B cell (primary cell): ENCODE results near the gene ARHGAP31. TPM values are rescaled to one million over a fixed set of nuclear protein-coding genes. Genes with fewer than 3 reads are reported as not detected.

Experiments used
- ATAC-seq: fragments of 200-7000 bp; cut with Tn5 transposase; one replicate; pipeline ENCODE4 v1.10.0; 2021; ENCODE audit warnings: low read depth, mild to moderate bottlenecking, moderate number of reproducible peaks, moderate library complexity
- CTCF ChIA-PET: fragments of 350-600 bp; sonication (Branson Sonifier 250); formaldehyde crosslinking; loops from one replicate; lab custom pipeline; 2021; ENCODE audit warnings: antibody characterized with exemption, inconsistent platforms; lab: Charles Lee
- POLR2A ChIA-PET: fragments of 350-600 bp; sonication (Branson Sonifier 250); formaldehyde crosslinking; loops from one replicate; lab custom pipeline; 2021; ENCODE audit warnings: antibody characterized with exemption; lab: Charles Lee
- DNase-seq: peaks from one replicate; pipeline ENCODE4 v3.0.0; 2013
- H2AFZ ChIP-seq: 2 replicates; pipeline ENCODE4 v1.6.1; 2012; ENCODE audit warnings: mild to moderate bottlenecking, low read depth, low read length; ENCODE audit not compliant: insufficient read depth, poor library complexity, severe bottlenecking
- H3K27ac ChIP-seq, 2 donors: 1 replicate in 1 of 2; 2 replicates in 1 of 2; pipeline ENCODE4 v1.5.1; 2012 to 2013; ENCODE audit warnings: low read length in 2 of 2, mild to moderate bottlenecking in 2 of 2, moderate library complexity in 1 of 2
- H3K27me3 ChIP-seq, 4 experiments: fragments of 200-600 bp in 1 of 4; sonication (generic) in 1 of 4; replicated peaks in 1 of 4; 1 replicate in 2 of 4; 2 replicates in 2 of 4; pipeline versions ENCODE4 v1.6.1 to v1.7.0; 2013 to 2016; ENCODE audit warnings: low read length in 3 of 4, mild to moderate bottlenecking in 2 of 4, mixed read lengths in 1 of 4, moderate library complexity in 1 of 4; ENCODE audit not compliant: insufficient read depth in 4 of 4, control insufficient read depth in 3 of 4; ENCODE audit errors: control extremely low read depth in 1 of 4
- H3K36me3 ChIP-seq, 2 experiments: replicated peaks in 1 of 2; 1 replicate in 1 of 2; 2 replicates in 1 of 2; pipeline versions ENCODE4 v1.6.1 to v1.7.1; 2013; ENCODE audit warnings: low read length in 1 of 2; ENCODE audit not compliant: insufficient read depth in 2 of 2, control insufficient read depth in 1 of 2; ENCODE audit errors: control extremely low read depth in 1 of 2, extremely low read depth in 1 of 2
- H3K4me1 ChIP-seq, 2 donors: fragments of 200-600 bp in 1 of 2; sonication (generic) in 1 of 2; 1 replicate in 1 of 2; 2 replicates in 1 of 2; pipeline versions ENCODE4 v1.5.1 to v1.6.1; 2013 to 2017; ENCODE audit warnings: low read length in 2 of 2; ENCODE audit not compliant: control insufficient read depth in 2 of 2, insufficient read depth in 2 of 2
- H3K4me2 ChIP-seq: replicated peaks from 2 replicates; pipeline ENCODE3; 2012; ENCODE audit warnings: mild to moderate bottlenecking, low read depth, low read length; ENCODE audit not compliant: poor library complexity, severe bottlenecking
- H3K4me3 ChIP-seq, 5 experiments: fragments of 200-600 bp in 1 of 5; sonication (generic) in 1 of 5; 1 replicate in 3 of 5; 2 replicates in 2 of 5; pipeline versions ENCODE4 v1.5.1 to v1.7.0; 2011 to 2016; ENCODE audit warnings: low read length in 4 of 5, mild to moderate bottlenecking in 4 of 5, low read depth in 2 of 5, control low read depth in 1 of 5, moderate library complexity in 1 of 5; ENCODE audit not compliant: insufficient read depth in 1 of 5; ENCODE audit errors: control extremely low read depth in 1 of 5, extremely low read depth in 1 of 5
- H3K79me2 ChIP-seq: fragments of 200-600 bp; sonication (generic); one replicate; pipeline ENCODE4 v1.6.0; 2016; ENCODE audit warnings: low read length; ENCODE audit not compliant: control insufficient read depth, insufficient read depth
- H3K9ac ChIP-seq: fragments of 200-600 bp; sonication (generic); 2 replicates; pipeline ENCODE4 v1.6.1; 2017; ENCODE audit warnings: mild to moderate bottlenecking, low read length, moderate library complexity
- H3K9me3 ChIP-seq, 3 donors: one replicate each; pipeline versions ENCODE4 v1.6.1 to v1.7.1; 2013; ENCODE audit warnings: low read length in 2 of 3; ENCODE audit not compliant: control insufficient read depth in 2 of 3, insufficient read depth in 1 of 3; ENCODE audit errors: control extremely low read depth in 1 of 3
- H4K20me1 ChIP-seq: 2 replicates; pipeline ENCODE4 v1.6.0; 2012; ENCODE audit warnings: mild to moderate bottlenecking, low read length; ENCODE audit not compliant: insufficient read depth, control insufficient read depth, poor library complexity, severe bottlenecking
- H3K27ac Mint-ChIP-seq: one replicate; pipeline ENCODE4 v1.8.0; 2021; ENCODE audit warnings: mixed read lengths
- H3K27me3 Mint-ChIP-seq: one replicate; pipeline ENCODE4 v1.8.0; 2021; ENCODE audit warnings: mixed read lengths
- H3K4me1 Mint-ChIP-seq: one replicate; pipeline ENCODE4 v1.8.0; 2021; ENCODE audit warnings: mixed read lengths
- H3K4me3 Mint-ChIP-seq: one replicate; pipeline ENCODE4 v1.8.0; 2021; ENCODE audit warnings: mixed read lengths
- H3K9me3 Mint-ChIP-seq: one replicate; pipeline ENCODE4 v1.8.0; 2022; ENCODE audit warnings: mixed read lengths; ENCODE audit not compliant: insufficient read depth
- CTCF ChIP-seq: fragments of 200-600 bp; IDR thresholded peaks from one replicate; pipeline ENCODE4 v1.8.0; 2022; ENCODE audit warnings: antibody characterized with exemption, mild to moderate bottlenecking
- EZH2 ChIP-seq: IDR thresholded peaks from 2 replicates; pipeline ENCODE4 v1.6.1; 2012; ENCODE audit warnings: borderline replicate concordance, low read depth, mild to moderate bottlenecking, moderate library complexity, low read length; ENCODE audit not compliant: insufficient read depth, poor library complexity, severe bottlenecking
- WGBS: methylation state at CpG from one replicate; pipeline ENCODE4 v1.1.5; 2013; ENCODE audit warnings: missing lambda C conversion rate; ENCODE audit not compliant: insufficient coverage; 5-methylcytosine and 5-hydroxymethylcytosine counted together
- intact Hi-C: fragments of 100-400 bp; cut with micrococcal nuclease; formaldehyde crosslinking; loops from one replicate; pipeline ENCODE4 v1.10.0; 2022
- polyA plus RNA-seq: library from polyadenylated mRNA; depleted of rRNA; stranded (reverse); fragments of >200 nt; gene quantifications from 2 replicates; pipeline ENCODE4 v1.2.3, GENCODE V29; 2012
- total RNA-seq, 2 donors: library from RNA; stranded (reverse); fragments of 120-200 nt in 1 of 2; gene quantifications; 1 replicate in 1 of 2; 2 replicates in 1 of 2; pipeline versions ENCODE4 v1.2.3 to v1.2.4, GENCODE V29; 2013 to 2022

The ARHGAP31 gene
- total and polyA plus RNA-seq, 2 donors (not counting 1 experiment from before 2014, with no cell fraction given), result 3.5 to 7.8 TPM

GRCh38 chr3:119418641-119419040 is 124.5 kb downstream of the ARHGAP31 start:
- Histone ChIP-seq H3K4me3 (no peak overlapping the region), H3K4me1 (no peaks in the 10 kb centered on the region), H3K36me3 (peaks cover 0 to 18% of the 10 kb centered on the region in 2 experiments), H2AFZ (no peak overlapping the region), H3K27ac (no peak overlapping the region), H3K9ac (no peak overlapping the region), H3K27me3 (no peaks in the 10 kb centered on the region), H3K4me2 (no peak overlapping the region), H3K79me2 (no peaks in the 10 kb centered on the region), H4K20me1 (no peaks in the 10 kb centered on the region), H3K9me3 (no peaks in the 10 kb centered on the region)
- no peaks in the 10 kb centered on the region for H3K27me3 Mint-ChIP-seq
- ATAC-seq, result no peak
- H3K4me1 Mint-ChIP-seq, result no peaks in the 10 kb centered on the region
- POLR2A ChIA-PET, result no interaction called here
- H3K9me3 Mint-ChIP-seq, result no peaks in the 10 kb centered on the region
- intact Hi-C loops, result no loop called here
- CTCF ChIA-PET, result no interaction called here
- no peak overlapping the region for H3K27ac Mint-ChIP-seq
- no peak overlapping the region for H3K4me3 Mint-ChIP-seq
- DNase-seq, result no peak
- no peak for TF ChIP-seq CTCF

GRCh38 chr3:119420196-119420595 is 126.0 kb downstream of the ARHGAP31 start:
- Histone ChIP-seq H3K79me2 (no peaks in the 10 kb centered on the region), H3K9me3 (peaks cover 0 to 4% (median 2%) of the 10 kb centered on the region in 3 donors), H3K4me3 (no peak overlapping the region), H4K20me1 (no peaks in the 10 kb centered on the region), H3K27me3 (no peaks in the 10 kb centered on the region), H3K4me1 (no peaks in the 10 kb centered on the region), H2AFZ (no peak overlapping the region), H3K36me3 (peaks cover 0 to 4% of the 10 kb centered on the region in 2 experiments), H3K9ac (no peak overlapping the region), H3K27ac (no peak overlapping the region), H3K4me2 (no peak overlapping the region)
- DNase-seq, result no peak
- no peak overlapping the region for H3K4me3 Mint-ChIP-seq
- intact Hi-C loops, result no loop called here
- ChIA-PET CTCF (no interaction called here), POLR2A (no interaction called here)
- TF ChIP-seq EZH2 (no peak), CTCF (no peak)
- no peak overlapping the region for H3K27ac Mint-ChIP-seq
- peaks cover 2% of the 10 kb centered on the region for H3K9me3 Mint-ChIP-seq
- no peaks in the 10 kb centered on the region for H3K27me3 Mint-ChIP-seq
- WGBS, result no CpG with 5 or more reads among the region's 2 CpGs
- no peaks in the 10 kb centered on the region for H3K4me1 Mint-ChIP-seq
- ATAC-seq, result no peak
